Mesodermal cell (in vitro differentiated cells): ENCODE results near the gene SYK.

ENCODE experiments used
- H3K27ac ChIP-seq: 2 replicates; pipeline ENCODE4 v1.7.0; 2013; ENCODE audit warnings: mild to moderate bottlenecking, low read depth, low read length, moderate library complexity; ENCODE audit not compliant: severe bottlenecking
- H3K36me3 ChIP-seq: 2 replicates; pipeline ENCODE4 v1.7.1; 2013; ENCODE audit warnings: mild to moderate bottlenecking, low read length, moderate library complexity; ENCODE audit not compliant: control insufficient read depth, insufficient read depth
- H3K4me1 ChIP-seq: one replicate; pipeline ENCODE4 v1.7.1; 2013; ENCODE audit warnings: mild to moderate bottlenecking, low read length; ENCODE audit not compliant: insufficient read depth, control insufficient read depth, poor library complexity, severe bottlenecking
- H3K4me3 ChIP-seq: 2 replicates; pipeline ENCODE4 v1.7.0; 2013; ENCODE audit warnings: low read length, control low read depth, mild to moderate bottlenecking; ENCODE audit not compliant: insufficient read depth, poor library complexity, severe bottlenecking; ENCODE audit errors: extremely low read depth
- H3K9me3 ChIP-seq: 2 replicates; pipeline ENCODE4 v1.7.1; 2013; ENCODE audit warnings: mild to moderate bottlenecking, low read length, moderate library complexity; ENCODE audit not compliant: control insufficient read depth
- WGBS, 2 experiments: methylation state at CpG; one replicate each; pipeline ENCODE4 v1.1.5; 2013; ENCODE audit warnings: missing lambda C conversion rate in 2 of 2; ENCODE audit not compliant: insufficient coverage in 2 of 2; 5-methylcytosine and 5-hydroxymethylcytosine counted together

SYK gene

GRCh38 chr9:90904706-90905478, 103.3 kb downstream of the SYK start:
- Histone ChIP-seq H3K27ac (no peak overlapping the region), H3K9me3 (peaks cover 10% of the 10 kb centered on the region)
- 81 to 84% methylated on average over 10 to 12 of the region's 12 CpGs for WGBS, 2 experiments

GRCh38 chr9:90905822-90906221, 104.2 kb downstream of the SYK start:
- WGBS, 2 experiments = 94 to 100% methylated on average over 1 to 2 of the region's 3 CpGs
- H3K4me1 ChIP-seq = no peaks in the 10 kb centered on the region
- no peak overlapping the region for H3K27ac ChIP-seq
- no peaks in the 10 kb centered on the region for H3K36me3 ChIP-seq
- peaks cover 10% of the 10 kb centered on the region for H3K9me3 ChIP-seq
- no peak overlapping the region for H3K4me3 ChIP-seq

More at GRCh38 chr9:90904706-90905478, 103.3 kb downstream of the SYK start:
- no peaks in the 10 kb centered on the region for H3K4me1 ChIP-seq
- no peak overlapping the region for H3K4me3 ChIP-seq
- H3K36me3 ChIP-seq = no peaks in the 10 kb centered on the region

GRCh38 chr9:90906316-90907055, 104.9 kb downstream of the SYK start:
- WGBS, 2 experiments = 94 to 100% methylated on average over 6 to 7 of the region's 8 CpGs
- no peak overlapping the region for H3K4me3 ChIP-seq
- no peaks in the 10 kb centered on the region for H3K36me3 ChIP-seq
- peaks cover 10% of the 10 kb centered on the region for H3K9me3 ChIP-seq
- H3K4me1 ChIP-seq = no peaks in the 10 kb centered on the region
- H3K27ac ChIP-seq = no peak overlapping the region

- Histone ChIP-seq H3K27ac (no peak overlapping the region), H3K9me3 (peaks cover 5% of the 10 kb centered on the region), H3K4me3 (no peak overlapping the region), H3K4me1 (no peaks in the 10 kb centered on the region), H3K36me3 (no peaks in the 10 kb centered on the region)
- WGBS, 2 experiments = 90 to 92% methylated on average over 9 to 10 of the region's 10 CpGs
Measured at GRCh38 chr9:90907056-90907445, 105.4 kb downstream of the SYK start.

GRCh38 chr9:90907790-90908189, 106.2 kb downstream of the SYK start:
- 85 to 98% methylated on average over 3 to 4 of the region's 4 CpGs for WGBS, 2 experiments
- no peaks in the 10 kb centered on the region for H3K36me3 ChIP-seq
- no peaks in the 10 kb centered on the region for H3K4me1 ChIP-seq
- no peak overlapping the region for H3K27ac ChIP-seq
- H3K4me3 ChIP-seq = no peak overlapping the region
- peaks cover 4% of the 10 kb centered on the region for H3K9me3 ChIP-seq

GRCh38 chr9:90909225-90909624, 107.6 kb downstream of the SYK start:
- WGBS, 2 experiments = 80% methylated on average over 1 of the region's 4 CpGs; no CpG with 5 or more reads in 1 of the 2 experiments
- Histone ChIP-seq H3K4me3 (no peak overlapping the region), H3K27ac (no peak overlapping the region), H3K4me1 (no peaks in the 10 kb centered on the region), H3K36me3 (no peaks in the 10 kb centered on the region), H3K9me3 (no peaks in the 10 kb centered on the region)

- Histone ChIP-seq H3K9me3 (no peaks in the 10 kb centered on the region), H3K4me3 (no peak overlapping the region), H3K36me3 (no peaks in the 10 kb centered on the region), H3K4me1 (no peaks in the 10 kb centered on the region), H3K27ac (no peak overlapping the region)
- 91% methylated on average over 1 to 3 of the region's 3 CpGs for WGBS, 2 experiments
Measured at GRCh38 chr9:90909747-90910283, 108.2 kb downstream of the SYK start.

GRCh38 chr9:90914196-90914595, 112.6 kb downstream of the SYK start:
- H3K4me1 ChIP-seq = no peaks in the 10 kb centered on the region
- H3K36me3 ChIP-seq = no peaks in the 10 kb centered on the region
- H3K4me3 ChIP-seq = no peak overlapping the region
- WGBS, 2 experiments = 92 to 99% methylated on average over 14 of the region's 14 CpGs
- H3K27ac ChIP-seq = no peak overlapping the region
- no peaks in the 10 kb centered on the region for H3K9me3 ChIP-seq

GRCh38 chr9:90914868-90915483, 113.4 kb downstream of the SYK start:
- no peak overlapping the region for H3K27ac ChIP-seq
- 17 to 22% methylated on average over 5 of the region's 7 CpGs for WGBS, 2 experiments
- H3K9me3 ChIP-seq = no peaks in the 10 kb centered on the region
- no peaks in the 10 kb centered on the region for H3K36me3 ChIP-seq
- H3K4me1 ChIP-seq = no peaks in the 10 kb centered on the region
- no peak overlapping the region for H3K4me3 ChIP-seq

GRCh38 chr9:90915693-90916092, 114.1 kb downstream of the SYK start:
- H3K4me3 ChIP-seq = no peak overlapping the region
- no peak overlapping the region for H3K27ac ChIP-seq

More at GRCh38 chr9:90915693-90916092, 114.1 kb downstream of the SYK start:
- no peaks in the 10 kb centered on the region for H3K9me3 ChIP-seq
- H3K4me1 ChIP-seq = no peaks in the 10 kb centered on the region
- WGBS, 2 experiments = 61 to 62% methylated on average over 3 to 4 of the region's 6 CpGs
- H3K36me3 ChIP-seq = no peaks in the 10 kb centered on the region
